B cell (primary cell): ENCODE measurements around the gene NKAIN2. TPM values are rescaled to one million over a fixed set of nuclear protein-coding genes. Genes with fewer than 3 reads are reported as not detected.
"Not testable (repeated sequence)": the region's sequence is repeated elsewhere in the genome, so short reads cannot be mapped to it uniquely, and the experiment has no call there.

ENCODE experiments used
- ATAC-seq: fragments of 200-7000 bp; cut with Tn5 transposase; one replicate; pipeline ENCODE4 v1.10.0; 2021; ENCODE audit warnings: low read depth, mild to moderate bottlenecking, moderate number of reproducible peaks, moderate library complexity
- CTCF ChIA-PET: fragments of 350-600 bp; sonication (Branson Sonifier 250); formaldehyde crosslinking; loops from one replicate; lab custom pipeline; 2021; ENCODE audit warnings: antibody characterized with exemption, inconsistent platforms; lab: Charles Lee
- POLR2A ChIA-PET: fragments of 350-600 bp; sonication (Branson Sonifier 250); formaldehyde crosslinking; loops from one replicate; lab custom pipeline; 2021; ENCODE audit warnings: antibody characterized with exemption; lab: Charles Lee
- DNase-seq: peaks from one replicate; pipeline ENCODE4 v3.0.0; 2013
- H2AFZ ChIP-seq: 2 replicates; pipeline ENCODE4 v1.6.1; 2012; ENCODE audit warnings: mild to moderate bottlenecking, low read depth, low read length; ENCODE audit not compliant: insufficient read depth, poor library complexity, severe bottlenecking
- H3K27ac ChIP-seq, 2 donors: 1 replicate in 1 of 2; 2 replicates in 1 of 2; pipeline ENCODE4 v1.5.1; 2012 to 2013; ENCODE audit warnings: low read length in 2 of 2, mild to moderate bottlenecking in 2 of 2, moderate library complexity in 1 of 2
- H3K27me3 ChIP-seq, 4 experiments: fragments of 200-600 bp in 1 of 4; sonication (generic) in 1 of 4; replicated peaks in 1 of 4; 1 replicate in 2 of 4; 2 replicates in 2 of 4; pipeline versions ENCODE4 v1.6.1 to v1.7.0; 2013 to 2016; ENCODE audit warnings: low read length in 3 of 4, mild to moderate bottlenecking in 2 of 4, mixed read lengths in 1 of 4, moderate library complexity in 1 of 4; ENCODE audit not compliant: insufficient read depth in 4 of 4, control insufficient read depth in 3 of 4; ENCODE audit errors: control extremely low read depth in 1 of 4
- H3K36me3 ChIP-seq, 2 experiments: replicated peaks in 1 of 2; 1 replicate in 1 of 2; 2 replicates in 1 of 2; pipeline versions ENCODE4 v1.6.1 to v1.7.1; 2013; ENCODE audit warnings: low read length in 1 of 2; ENCODE audit not compliant: insufficient read depth in 2 of 2, control insufficient read depth in 1 of 2; ENCODE audit errors: control extremely low read depth in 1 of 2, extremely low read depth in 1 of 2
- H3K4me1 ChIP-seq, 2 donors: fragments of 200-600 bp in 1 of 2; sonication (generic) in 1 of 2; 1 replicate in 1 of 2; 2 replicates in 1 of 2; pipeline versions ENCODE4 v1.5.1 to v1.6.1; 2013 to 2017; ENCODE audit warnings: low read length in 2 of 2; ENCODE audit not compliant: control insufficient read depth in 2 of 2, insufficient read depth in 2 of 2
- H3K4me2 ChIP-seq: replicated peaks from 2 replicates; pipeline ENCODE3; 2012; ENCODE audit warnings: mild to moderate bottlenecking, low read depth, low read length; ENCODE audit not compliant: poor library complexity, severe bottlenecking
- H3K4me3 ChIP-seq, 5 experiments: fragments of 200-600 bp in 1 of 5; sonication (generic) in 1 of 5; 1 replicate in 3 of 5; 2 replicates in 2 of 5; pipeline versions ENCODE4 v1.5.1 to v1.7.0; 2011 to 2016; ENCODE audit warnings: low read length in 4 of 5, mild to moderate bottlenecking in 4 of 5, low read depth in 2 of 5, control low read depth in 1 of 5, moderate library complexity in 1 of 5; ENCODE audit not compliant: insufficient read depth in 1 of 5; ENCODE audit errors: control extremely low read depth in 1 of 5, extremely low read depth in 1 of 5
- H3K79me2 ChIP-seq: fragments of 200-600 bp; sonication (generic); one replicate; pipeline ENCODE4 v1.6.0; 2016; ENCODE audit warnings: low read length; ENCODE audit not compliant: control insufficient read depth, insufficient read depth
- H3K9ac ChIP-seq: fragments of 200-600 bp; sonication (generic); 2 replicates; pipeline ENCODE4 v1.6.1; 2017; ENCODE audit warnings: mild to moderate bottlenecking, low read length, moderate library complexity
- H3K9me3 ChIP-seq, 3 donors: one replicate each; pipeline versions ENCODE4 v1.6.1 to v1.7.1; 2013; ENCODE audit warnings: low read length in 2 of 3; ENCODE audit not compliant: control insufficient read depth in 2 of 3, insufficient read depth in 1 of 3; ENCODE audit errors: control extremely low read depth in 1 of 3
- H4K20me1 ChIP-seq: 2 replicates; pipeline ENCODE4 v1.6.0; 2012; ENCODE audit warnings: mild to moderate bottlenecking, low read length; ENCODE audit not compliant: insufficient read depth, control insufficient read depth, poor library complexity, severe bottlenecking
- H3K27ac Mint-ChIP-seq: one replicate; pipeline ENCODE4 v1.8.0; 2021; ENCODE audit warnings: mixed read lengths
- H3K27me3 Mint-ChIP-seq: one replicate; pipeline ENCODE4 v1.8.0; 2021; ENCODE audit warnings: mixed read lengths
- H3K4me1 Mint-ChIP-seq: one replicate; pipeline ENCODE4 v1.8.0; 2021; ENCODE audit warnings: mixed read lengths
- H3K4me3 Mint-ChIP-seq: one replicate; pipeline ENCODE4 v1.8.0; 2021; ENCODE audit warnings: mixed read lengths
- H3K9me3 Mint-ChIP-seq: one replicate; pipeline ENCODE4 v1.8.0; 2022; ENCODE audit warnings: mixed read lengths; ENCODE audit not compliant: insufficient read depth
- CTCF ChIP-seq: fragments of 200-600 bp; IDR thresholded peaks from one replicate; pipeline ENCODE4 v1.8.0; 2022; ENCODE audit warnings: antibody characterized with exemption, mild to moderate bottlenecking
- EZH2 ChIP-seq: IDR thresholded peaks from 2 replicates; pipeline ENCODE4 v1.6.1; 2012; ENCODE audit warnings: borderline replicate concordance, low read depth, mild to moderate bottlenecking, moderate library complexity, low read length; ENCODE audit not compliant: insufficient read depth, poor library complexity, severe bottlenecking
- WGBS: methylation state at CpG from one replicate; pipeline ENCODE4 v1.1.5; 2013; ENCODE audit warnings: missing lambda C conversion rate; ENCODE audit not compliant: insufficient coverage; 5-methylcytosine and 5-hydroxymethylcytosine counted together
- intact Hi-C: fragments of 100-400 bp; cut with micrococcal nuclease; formaldehyde crosslinking; loops from one replicate; pipeline ENCODE4 v1.10.0; 2022
- polyA plus RNA-seq: library from polyadenylated mRNA; depleted of rRNA; stranded (reverse); fragments of >200 nt; gene quantifications from 2 replicates; pipeline ENCODE4 v1.2.3, GENCODE V29; 2012
- total RNA-seq, 2 donors: library from RNA; stranded (reverse); fragments of 120-200 nt in 1 of 2; gene quantifications; 1 replicate in 1 of 2; 2 replicates in 1 of 2; pipeline versions ENCODE4 v1.2.3 to v1.2.4, GENCODE V29; 2013 to 2022

NKAIN2 gene
- total and polyA plus RNA-seq, 2 donors (not counting 1 experiment from before 2014, with no cell fraction given), result not detected

- ATAC-seq, result no peak
- CTCF ChIA-PET, result no interaction called here
Measured at GRCh38 chr6:124164343-124164742, 360.7 kb downstream of the NKAIN2 start.

GRCh38 chr6:124167249-124167648 is 363.6 kb downstream of the NKAIN2 start:
- H2AFZ ChIP-seq, CTCF ChIA-PET, H3K4me3 ChIP-seq, DNase-seq, intact Hi-C loops, H3K4me1 Mint-ChIP-seq, H3K27me3 ChIP-seq, POLR2A ChIA-PET, H3K27me3 Mint-ChIP-seq, H3K27ac ChIP-seq, H3K4me2 ChIP-seq, H3K9ac ChIP-seq, H4K20me1 ChIP-seq, H3K36me3 ChIP-seq, H3K27ac Mint-ChIP-seq, H3K9me3 ChIP-seq, H3K79me2 ChIP-seq, ATAC-seq, H3K9me3 Mint-ChIP-seq, H3K4me1 ChIP-seq, H3K4me3 Mint-ChIP-seq: not testable (repeated sequence)
- WGBS, result no CpG with 5 or more reads among the region's 1 CpG

More at GRCh38 chr6:124164343-124164742, 360.7 kb downstream of the NKAIN2 start:
- no peaks in the 10 kb centered on the region for H3K27me3 ChIP-seq
- no peak overlapping the region for H2AFZ ChIP-seq
- DNase-seq, result no peak
- TF ChIP-seq EZH2, result no peak
- TF ChIP-seq CTCF, result no peak
- H3K9me3 ChIP-seq, result no peaks in the 10 kb centered on the region
- Mint-ChIP-seq H3K4me3 (no peak overlapping the region), H3K4me1 (no peaks in the 10 kb centered on the region), H3K27me3 (no peaks in the 10 kb centered on the region), H3K9me3 (peaks cover 3% of the 10 kb centered on the region), H3K27ac (no peak overlapping the region)
- no peaks in the 10 kb centered on the region for H4K20me1 ChIP-seq
- WGBS, result 100% methylated on average over 1 of the region's 7 CpGs
- H3K27ac ChIP-seq, result no peak overlapping the region
- no peaks in the 10 kb centered on the region for H3K36me3 ChIP-seq
- H3K4me3 ChIP-seq, result no peak overlapping the region
- no peak overlapping the region for H3K4me2 ChIP-seq
- H3K9ac ChIP-seq, result no peak overlapping the region
- POLR2A ChIA-PET, result no interaction called here
- intact Hi-C loops, result no loop called here
- no peaks in the 10 kb centered on the region for H3K79me2 ChIP-seq
- H3K4me1 ChIP-seq, result no peaks in the 10 kb centered on the region
